Vagina (tissue), 2 donors: ENCODE measurements around the gene SKAP1. TPM values are rescaled to one million over a fixed set of nuclear protein-coding genes. Genes with fewer than 3 reads are reported as not detected.
"Not testable (repeated sequence)": the region's sequence is repeated elsewhere in the genome, so short reads cannot be mapped to it uniquely, and the experiment has no call there.

ENCODE experiments used
- DNase-seq, 2 donors: peaks; one replicate each; pipeline ENCODE4 v3.0.0-alpha.2; 2017; ENCODE audit errors: extremely low spot score in 2 of 2
- H3K27ac ChIP-seq: fragments of 200-600 bp; sonication (generic); one replicate; pipeline ENCODE4 v1.5.1; 2019
- H3K27me3 ChIP-seq: fragments of 200-600 bp; sonication (generic); one replicate; pipeline ENCODE4 v1.5.1; 2019
- H3K36me3 ChIP-seq, 2 donors: fragments of 200-600 bp; sonication (generic); one replicate each; pipeline ENCODE4 v1.5.1; 2017 to 2019
- H3K4me1 ChIP-seq: fragments of 200-600 bp; sonication (generic); one replicate; pipeline ENCODE4 v1.5.1; 2019
- H3K4me3 ChIP-seq, 2 donors: fragments of 200-600 bp; sonication (generic); 1 replicate in 1 of 2; 2 replicates in 1 of 2; pipeline ENCODE4 v1.5.1; 2016 to 2019
- H3K9me3 ChIP-seq: fragments of 200-600 bp; sonication (generic); one replicate; pipeline ENCODE4 v1.5.1; 2019
- POLR2A ChIP-seq, 2 donors: fragments of 450-650 bp; IDR thresholded peaks; one replicate each; pipeline ENCODE4 v1.6.1; 2017; ENCODE audit warnings: antibody characterized with exemption in 2 of 2, mild to moderate bottlenecking in 2 of 2, moderate library complexity in 2 of 2
- POLR2AphosphoS5 ChIP-seq, 2 donors: sonication (generic); formaldehyde crosslinking; IDR thresholded peaks; one replicate each; pipeline ENCODE4 v1.9.0; 2017; ENCODE audit warnings: antibody characterized with exemption in 2 of 2, mild to moderate bottlenecking in 2 of 2, low read depth in 1 of 2; ENCODE audit not compliant: insufficient read depth in 1 of 2
- intact Hi-C: fragments of 100-400 bp; cut with DNase I; formaldehyde crosslinking; loops from one replicate; pipeline ENCODE4 v1.15.1; 2023
- total RNA-seq: library from RNA; depleted of rRNA; stranded (reverse); fragments of >200 nt; gene quantifications from one replicate; pipeline ENCODE4 v1.2.3, GENCODE V29; 2016
- TF ChIP-seq, protein P1 (sequence below), 3 experiments: fragments of 450-650 bp in 2 of 3; fragments of 200-600 bp in 1 of 3; sonication (generic) in 1 of 3; IDR thresholded peaks; one replicate each; pipeline ENCODE4 v1.5.1; 2017 to 2019; ENCODE audit warnings: antibody characterized with exemption in 3 of 3, mild to moderate bottlenecking in 2 of 3, moderate library complexity in 2 of 3

Gene SKAP1
- total RNA-seq, 1 donor from 2014 or later: 5.6 TPM

DNA sequence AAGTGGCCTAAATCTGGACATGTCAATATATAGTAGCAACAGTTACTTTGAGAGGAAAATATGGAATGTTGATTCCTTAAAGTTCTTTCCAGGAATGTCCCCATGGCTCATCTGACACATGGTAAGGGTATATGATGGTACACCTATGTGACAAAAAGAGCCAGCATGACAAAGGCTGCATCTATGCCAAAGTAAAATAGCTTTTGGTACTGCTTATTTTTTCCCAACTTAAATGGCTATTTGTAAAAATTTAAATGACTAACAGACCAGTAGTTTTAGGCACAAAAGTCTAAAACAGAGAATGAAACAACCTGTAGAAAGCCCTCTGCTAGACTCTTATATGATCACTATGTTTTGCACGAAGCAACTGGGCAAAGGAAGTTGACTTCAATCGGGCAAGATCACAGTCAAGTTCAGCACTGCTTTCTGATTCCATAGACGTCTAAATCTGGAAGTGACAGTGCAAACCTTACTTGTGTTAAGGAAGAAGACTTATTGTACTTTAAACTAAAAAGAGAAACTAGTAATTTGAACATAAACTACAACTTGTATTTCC, 135.1 kb downstream of the SKAP1 start:
- no peaks in the 10 kb centered on the region for H3K4me1 ChIP-seq
- no peaks in the 10 kb centered on the region for H3K9me3 ChIP-seq
- intact Hi-C loops: no loop called here
- TF ChIP-seq POLR2A (IDR thresholded peaks at IDR 0.05): no peak
- TF ChIP-seq, protein P1, sequence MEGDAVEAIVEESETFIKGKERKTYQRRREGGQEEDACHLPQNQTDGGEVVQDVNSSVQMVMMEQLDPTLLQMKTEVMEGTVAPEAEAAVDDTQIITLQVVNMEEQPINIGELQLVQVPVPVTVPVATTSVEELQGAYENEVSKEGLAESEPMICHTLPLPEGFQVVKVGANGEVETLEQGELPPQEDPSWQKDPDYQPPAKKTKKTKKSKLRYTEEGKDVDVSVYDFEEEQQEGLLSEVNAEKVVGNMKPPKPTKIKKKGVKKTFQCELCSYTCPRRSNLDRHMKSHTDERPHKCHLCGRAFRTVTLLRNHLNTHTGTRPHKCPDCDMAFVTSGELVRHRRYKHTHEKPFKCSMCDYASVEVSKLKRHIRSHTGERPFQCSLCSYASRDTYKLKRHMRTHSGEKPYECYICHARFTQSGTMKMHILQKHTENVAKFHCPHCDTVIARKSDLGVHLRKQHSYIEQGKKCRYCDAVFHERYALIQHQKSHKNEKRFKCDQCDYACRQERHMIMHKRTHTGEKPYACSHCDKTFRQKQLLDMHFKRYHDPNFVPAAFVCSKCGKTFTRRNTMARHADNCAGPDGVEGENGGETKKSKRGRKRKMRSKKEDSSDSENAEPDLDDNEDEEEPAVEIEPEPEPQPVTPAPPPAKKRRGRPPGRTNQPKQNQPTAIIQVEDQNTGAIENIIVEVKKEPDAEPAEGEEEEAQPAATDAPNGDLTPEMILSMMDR (IDR thresholded peaks at IDR 0.05): no peak
- TF ChIP-seq POLR2AphosphoS5 (IDR thresholded peaks at IDR 0.05; ENCODE audit: insufficient read depth in 1 of 2, low read depth in 1 of 2): no peak
- DNase-seq: no peak
- no peaks in the 10 kb centered on the region for H3K36me3 ChIP-seq
- H3K4me3 ChIP-seq: no peak overlapping the region
- no peak overlapping the region for H3K27ac ChIP-seq
- no peaks in the 10 kb centered on the region for H3K27me3 ChIP-seq

DNA sequence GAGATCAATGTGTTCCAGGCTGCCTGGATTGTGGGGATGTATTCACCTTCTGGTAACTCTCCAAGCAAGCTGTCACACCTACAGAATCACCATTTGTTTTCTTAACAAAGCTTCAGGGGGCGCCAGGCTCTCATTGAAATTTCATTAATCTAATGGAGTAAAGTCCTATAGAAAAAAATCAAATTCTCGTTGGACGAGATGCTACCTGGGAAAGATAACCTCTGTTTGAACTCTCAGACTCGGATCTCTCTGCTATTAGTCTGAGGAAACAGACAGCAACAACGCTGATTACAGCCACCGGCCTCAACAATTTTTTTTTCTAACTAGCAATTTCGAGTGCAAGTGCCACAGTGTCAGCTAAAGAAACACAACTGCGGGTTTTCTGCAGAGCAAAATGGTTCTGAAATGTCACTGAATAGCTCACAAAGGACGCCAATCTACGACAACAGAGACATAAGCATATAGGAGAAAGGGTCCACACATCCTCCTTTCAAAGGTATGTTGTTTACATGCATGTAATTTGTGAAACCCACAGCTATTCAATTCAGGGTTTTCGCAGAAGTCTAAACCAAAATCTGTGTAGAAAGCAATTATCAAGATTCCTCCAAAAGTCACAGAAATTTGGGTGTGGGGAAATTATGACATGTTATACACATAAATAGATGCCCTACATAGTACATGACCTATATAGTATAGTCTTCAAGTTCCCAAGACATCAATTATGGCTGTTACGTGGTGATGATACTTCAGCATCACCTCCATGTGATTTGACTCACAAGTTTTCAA, 135.8 kb downstream of the SKAP1 start:
- intact Hi-C loops: no loop called here
- TF ChIP-seq, protein P1 (IDR thresholded peaks at IDR 0.05): no peak
- TF ChIP-seq POLR2AphosphoS5 (IDR thresholded peaks at IDR 0.05; ENCODE audit: insufficient read depth in 1 of 2, low read depth in 1 of 2): no peak
- no peak for TF ChIP-seq POLR2A (IDR thresholded peaks at IDR 0.05)
- H3K27me3 ChIP-seq: no peaks in the 10 kb centered on the region

DNA sequence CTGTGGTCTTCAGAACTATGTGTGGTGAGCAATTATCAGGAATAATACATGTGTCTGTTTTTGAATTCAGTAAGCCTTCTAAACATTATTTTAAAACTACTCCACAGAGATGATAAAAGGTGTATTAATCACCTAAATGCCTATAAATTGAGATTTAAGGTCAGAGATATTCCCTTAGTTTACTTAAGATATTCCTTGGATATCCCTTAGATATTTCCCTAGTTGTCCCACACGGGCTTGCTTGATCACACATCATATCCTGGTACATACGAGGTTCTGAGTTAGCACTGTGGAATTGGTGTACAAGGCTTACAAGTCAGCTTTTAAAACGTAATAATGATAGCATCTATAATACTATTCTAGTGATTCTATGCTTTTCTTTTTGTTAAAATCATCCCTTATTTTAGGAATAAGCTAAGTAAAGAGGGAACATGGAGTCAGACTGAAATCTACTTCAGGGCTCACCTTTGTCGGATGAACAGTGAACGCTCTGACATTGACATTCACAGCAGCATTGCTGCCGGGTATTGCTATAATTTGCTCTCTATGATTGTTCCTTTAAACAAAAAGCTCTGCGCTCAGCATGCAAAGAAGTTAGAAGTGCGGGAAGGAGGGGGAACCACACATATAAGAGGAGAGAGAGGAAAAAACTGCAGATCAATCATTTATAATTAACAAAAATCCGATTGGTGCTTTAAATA, 136.5 kb downstream of the SKAP1 start:
- Histone ChIP-seq H3K27me3 (no peaks in the 10 kb centered on the region), H3K4me3 (no peak overlapping the region), H3K27ac (no peak overlapping the region), H3K4me1 (no peaks in the 10 kb centered on the region), H3K9me3 (no peaks in the 10 kb centered on the region), H3K36me3 (no peaks in the 10 kb centered on the region)
- no peak for DNase-seq
- intact Hi-C loops: no loop called here
- TF ChIP-seq, protein P1 (IDR thresholded peaks at IDR 0.05): no peak
- TF ChIP-seq POLR2A (IDR thresholded peaks at IDR 0.05) (no peak), POLR2AphosphoS5 (IDR thresholded peaks at IDR 0.05; ENCODE audit: insufficient read depth in 1 of 2, low read depth in 1 of 2) (no peak)

More for the DNA sequence above, 135.8 kb downstream of the SKAP1 start:
- no peak overlapping the region for H3K27ac ChIP-seq
- no peaks in the 10 kb centered on the region for H3K4me1 ChIP-seq
- H3K9me3 ChIP-seq: no peaks in the 10 kb centered on the region
- no peak overlapping the region for H3K4me3 ChIP-seq
- DNase-seq: no peak
- no peaks in the 10 kb centered on the region for H3K36me3 ChIP-seq

GRCh38 chr17:48290378-48290777, 139.6 kb downstream of the SKAP1 start:
- no peak overlapping the region for H3K4me3 ChIP-seq
- intact Hi-C loops: no loop called here
- H3K27ac ChIP-seq: no peak overlapping the region
- no peaks in the 10 kb centered on the region for H3K9me3 ChIP-seq
- TF ChIP-seq, protein P1 (IDR thresholded peaks at IDR 0.05): no peak
- TF ChIP-seq POLR2AphosphoS5 (IDR thresholded peaks at IDR 0.05; ENCODE audit: insufficient read depth in 1 of 2, low read depth in 1 of 2) (no peak), POLR2A (IDR thresholded peaks at IDR 0.05) (no peak)
- no peaks in the 10 kb centered on the region for H3K4me1 ChIP-seq
- no peaks in the 10 kb centered on the region for H3K27me3 ChIP-seq
- no peak for DNase-seq
- no peaks in the 10 kb centered on the region for H3K36me3 ChIP-seq

DNA sequence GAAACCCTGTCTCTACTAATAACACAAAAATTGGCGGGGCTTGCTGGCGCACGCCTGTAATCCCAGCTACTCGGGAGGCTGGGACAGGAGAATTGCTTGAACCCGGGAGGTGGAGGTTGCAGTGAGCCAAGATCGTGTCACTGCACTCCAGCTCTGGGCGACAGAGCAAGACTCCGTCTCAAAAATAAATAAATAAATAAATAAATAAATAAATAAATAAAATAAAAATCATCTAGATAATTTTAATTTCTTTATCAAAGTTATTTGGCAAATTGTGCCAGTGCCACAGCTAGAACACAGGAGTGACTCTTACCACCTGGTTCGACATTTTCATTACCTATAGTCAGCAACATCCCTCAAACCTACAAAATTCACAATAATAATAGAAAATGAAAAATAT, 143.1 kb downstream of the SKAP1 start:
- H3K27me3 ChIP-seq, H3K9me3 ChIP-seq, H3K27ac ChIP-seq, intact Hi-C loops, H3K4me3 ChIP-seq, H3K36me3 ChIP-seq, DNase-seq, H3K4me1 ChIP-seq: not testable (repeated sequence)
